Right ventricle myocardium inferior (tissue), 1 donor: ENCODE results near the gene LRCH1. TPM values are rescaled to one million over a fixed set of nuclear protein-coding genes. Genes with fewer than 3 reads are reported as not detected.

Source experiments
- ATAC-seq: fragments of 200-7000 bp; cut with Tn5 transposase; one replicate; pipeline ENCODE4 v1.9.1; 2020; ENCODE audit warnings: mild to moderate bottlenecking, moderate library complexity
- DNase-seq: peaks from one replicate; pipeline ENCODE4 v3.0.0; 2021; ENCODE audit errors: missing footprints
- intact Hi-C: fragments of 100-400 bp; cut with DNase I; formaldehyde crosslinking; loops from one replicate; pipeline ENCODE4 v1.11.0; 2022
- total RNA-seq: library from RNA; stranded (reverse); fragmentation: NEBNext Ultra II Directional; extraction: Animal tissue kit (Norgen Biotek cat#: 25700); gene quantifications from one replicate; pipeline ENCODE4 v1.2.1, GENCODE V29; 2021
- donor health status: DM: no; HTN: yes; CAD: no; lungs with severe emphysema.

The LRCH1 gene
- total RNA-seq, 1 donor from 2014 or later = 11.9 TPM

GRCh38 chr13:46604226-46604990 is 51.4 kb downstream of the LRCH1 start:
- intact Hi-C loops = no loop called here
- ATAC-seq (no peak), DNase-seq (no peak)

- no peak for DNase-seq
- intact Hi-C loops = loop anchor here (5.0 kb wide), 1 partner anchor 53 kb away; the partner anchor contains the start of gene LRCH1
- no peak for ATAC-seq
Measured at GRCh38 chr13:46605076-46605824, 52.3 kb downstream of the LRCH1 start.

GRCh38 chr13:46605825-46606554 is 53.0 kb downstream of the LRCH1 start:
- no peak for ATAC-seq

GRCh38 chr13:46606970-46607369 is 54.0 kb downstream of the LRCH1 start:
- intact Hi-C loops = loop anchor here (5.0 kb wide), 1 partner anchor 55 kb away; the partner anchor contains the start of gene LRCH1
- no peak for DNase-seq
- no peak for ATAC-seq

More at GRCh38 chr13:46605825-46606554, 53.0 kb downstream of the LRCH1 start:
- intact Hi-C loops = loop anchor here (5.0 kb wide), 1 partner anchor 54 kb away; the partner anchor contains the start of gene LRCH1
- no peak for DNase-seq

- ATAC-seq = no peak
- DNase-seq = no peak
- intact Hi-C loops = loop anchor here (5.0 kb wide), 1 partner anchor 56 kb away; the partner anchor contains the start of gene LRCH1
Measured at GRCh38 chr13:46607768-46608564, 55.0 kb downstream of the LRCH1 start.

- ATAC-seq = no peak
- intact Hi-C loops = loop anchor here (5.0 kb wide), 1 partner anchor 57 kb away; the partner anchor contains the start of gene LRCH1
Measured at GRCh38 chr13:46609052-46609451, 56.1 kb downstream of the LRCH1 start.

GRCh38 chr13:46609726-46610125 is 56.8 kb downstream of the LRCH1 start:
- intact Hi-C loops = loop anchor here (5.0 kb wide), 1 partner anchor 57 kb away; the partner anchor contains the start of gene LRCH1
- ATAC-seq = no peak

More at GRCh38 chr13:46609052-46609451, 56.1 kb downstream of the LRCH1 start:
- DNase-seq = no peak

GRCh38 chr13:46612267-46612666 is 59.3 kb downstream of the LRCH1 start:
- intact Hi-C loops = no loop called here
- DNase-seq = no peak

More at GRCh38 chr13:46609726-46610125, 56.8 kb downstream of the LRCH1 start:
- no peak for DNase-seq

GRCh38 chr13:46613409-46614049 is 60.6 kb downstream of the LRCH1 start:
- DNase-seq (no peak), ATAC-seq (no peak)
- intact Hi-C loops = no loop called here

More at GRCh38 chr13:46612267-46612666, 59.3 kb downstream of the LRCH1 start:
- ATAC-seq = no peak

GRCh38 chr13:46614582-46614981 is 61.6 kb downstream of the LRCH1 start:
- DNase-seq = no peak
- intact Hi-C loops = no loop called here
- no peak for ATAC-seq

GRCh38 chr13:46615888-46616531 is 63.0 kb downstream of the LRCH1 start:
- ATAC-seq = peak; percentile 59
- intact Hi-C loops = no loop called here

GRCh38 chr13:46617229-46617721 is 64.3 kb downstream of the LRCH1 start:
- ATAC-seq (no peak), DNase-seq (no peak)
- intact Hi-C loops = no loop called here

More at GRCh38 chr13:46615888-46616531, 63.0 kb downstream of the LRCH1 start:
- no peak for DNase-seq

- intact Hi-C loops = no loop called here
- ATAC-seq = no peak
- DNase-seq = no peak
Measured at GRCh38 chr13:46617885-46618284, 64.9 kb downstream of the LRCH1 start.

GRCh38 chr13:46618694-46619254 is 65.8 kb downstream of the LRCH1 start:
- ATAC-seq = no peak
- intact Hi-C loops = no loop called here

GRCh38 chr13:46620029-46620428 is 67.1 kb downstream of the LRCH1 start:
- no peak for DNase-seq
- ATAC-seq = no peak
- intact Hi-C loops = no loop called here

More at GRCh38 chr13:46618694-46619254, 65.8 kb downstream of the LRCH1 start:
- no peak for DNase-seq

- no peak for DNase-seq
- ATAC-seq = peak; percentile 36
- intact Hi-C loops = no loop called here
Measured at GRCh38 chr13:46620471-46620870, 67.5 kb downstream of the LRCH1 start.

- DNase-seq (no peak), ATAC-seq (no peak)
- intact Hi-C loops = no loop called here
Measured at GRCh38 chr13:46621133-46621532, 68.2 kb downstream of the LRCH1 start.
